Endodermal cell (in vitro differentiated cells): Measurements from ENCODE around the gene GXYLT2. TPM values are rescaled to one million over a fixed set of nuclear protein-coding genes. Genes with fewer than 3 reads are reported as not detected.

Experiments
- DNase-seq: peaks from one replicate; pipeline ENCODE4 v3.0.0-alpha.2; 2017
- H3K27ac ChIP-seq: 2 replicates; pipeline ENCODE4 v1.5.1; 2013; ENCODE audit warnings: mild to moderate bottlenecking, low read depth, low read length, moderate library complexity
- H3K27me3 ChIP-seq: 2 replicates; pipeline ENCODE4 v1.6.1; 2013; ENCODE audit warnings: mild to moderate bottlenecking, low read length, moderate library complexity; ENCODE audit not compliant: insufficient read depth, control insufficient read depth, poor library complexity, severe bottlenecking
- H3K36me3 ChIP-seq: 2 replicates; pipeline ENCODE4 v1.7.0; 2013; ENCODE audit warnings: mild to moderate bottlenecking, low read length, moderate library complexity; ENCODE audit not compliant: control insufficient read depth, insufficient read depth
- H3K4me1 ChIP-seq: one replicate; pipeline ENCODE4 v1.7.0; 2013; ENCODE audit warnings: low read length; ENCODE audit not compliant: control insufficient read depth, insufficient read depth
- H3K4me3 ChIP-seq: 2 replicates; pipeline ENCODE4 v1.5.1; 2013; ENCODE audit warnings: mild to moderate bottlenecking, low read length, moderate library complexity
- H3K9ac ChIP-seq: 2 replicates; pipeline ENCODE4 v1.6.1; 2013; ENCODE audit warnings: mild to moderate bottlenecking, low read length, moderate library complexity; ENCODE audit not compliant: poor library complexity, severe bottlenecking; ENCODE audit errors: extremely low read depth
- H3K9me3 ChIP-seq: 2 replicates; pipeline ENCODE4 v1.6.1; 2013; ENCODE audit warnings: mild to moderate bottlenecking, low read length, moderate library complexity; ENCODE audit not compliant: control insufficient read depth
- H3K27ac Mint-ChIP-seq: 2 replicates; pipeline ENCODE4 v1.8.0; 2020; ENCODE audit warnings: mixed read lengths
- H3K27me3 Mint-ChIP-seq: 2 replicates; pipeline ENCODE4 v1.8.0; 2021; ENCODE audit warnings: mild to moderate bottlenecking, mixed read lengths; ENCODE audit not compliant: insufficient read depth
- H3K36me3 Mint-ChIP-seq: 2 replicates; pipeline ENCODE4 v1.8.0; 2020; ENCODE audit warnings: low read depth, mixed read lengths
- H3K4me1 Mint-ChIP-seq: 2 replicates; pipeline ENCODE4 v1.8.0; 2020; ENCODE audit warnings: mixed read lengths
- H3K4me3 Mint-ChIP-seq: 2 replicates; pipeline ENCODE4 v1.8.0; 2020; ENCODE audit warnings: mild to moderate bottlenecking, moderate library complexity, mixed read lengths
- H3K9me3 Mint-ChIP-seq: 2 replicates; pipeline ENCODE4 v1.8.0; 2020; ENCODE audit warnings: mild to moderate bottlenecking, mixed read lengths
- WGBS, 2 experiments: methylation state at CpG; one replicate each; pipeline versions ENCODE4 v1.1.5 to v1.1.7; 2013; ENCODE audit warnings: missing lambda C conversion rate in 2 of 2, mixed read lengths in 1 of 2; ENCODE audit not compliant: insufficient coverage in 1 of 2, insufficient read length in 1 of 2; 5-methylcytosine and 5-hydroxymethylcytosine counted together
- total RNA-seq, 2 donors: library from RNA; stranded (reverse); fragmentation: NEBNext Ultra II Directional in 1 of 2; extraction: Animal tissue kit (Norgen Biotek cat#: 25700) in 1 of 2; gene quantifications; 2 replicates in 1 of 2; 3 replicates in 1 of 2; pipeline ENCODE4 v1.2.1, GENCODE V29; 2021
- TF ChIP-seq, protein P1 (sequence below): fragments of 200-600 bp; sonication (generic); conservative IDR thresholded peaks from 2 replicates; pipeline ENCODE4 v1.5.0; 2021; ENCODE audit warnings: antibody characterized with exemption, mild to moderate bottlenecking

GXYLT2 gene
- total RNA-seq, 2 donors from 2014 or later = 7.0 to 14.3 TPM

DNA sequence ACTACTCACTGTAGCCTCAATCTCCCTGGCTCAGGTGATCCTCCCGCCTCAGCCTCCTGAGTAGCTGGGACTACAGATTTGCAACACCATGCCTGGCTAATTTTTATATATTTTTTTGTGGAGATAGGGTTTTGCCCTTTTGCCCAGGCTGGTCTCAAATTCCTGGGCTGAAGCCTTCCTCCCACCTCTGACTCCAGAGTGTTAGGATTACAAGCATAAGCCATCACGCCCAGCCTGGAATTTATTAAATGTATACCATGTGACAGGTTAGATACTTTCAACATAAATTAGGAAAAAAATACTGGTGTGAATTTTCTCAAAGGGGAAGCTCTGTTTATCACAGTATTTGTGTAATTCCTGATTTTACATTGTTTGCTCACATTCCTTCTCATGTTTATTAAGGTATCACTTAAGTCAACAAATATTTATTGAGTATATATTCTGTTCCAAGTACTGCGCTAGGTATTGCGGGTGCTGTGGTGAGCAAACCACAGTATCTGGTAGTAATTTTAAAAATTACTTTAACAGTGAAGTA, 133.5 kb downstream of the GXYLT2 start:
- WGBS, 2 experiments = 73% methylated on average over 4 of the region's 4 CpGs; no CpG with 5 or more reads in 1 of the 2 experiments
- Histone ChIP-seq H3K4me1 (no peaks in the 10 kb centered on the region), H3K27ac (no peak overlapping the region), H3K36me3 (peaks cover 25% of the 10 kb centered on the region), H3K9ac (no peak overlapping the region), H3K4me3 (no peak overlapping the region), H3K9me3 (no peaks in the 10 kb centered on the region), H3K27me3 (no peaks in the 10 kb centered on the region)
- H3K27me3 Mint-ChIP-seq = no peaks in the 10 kb centered on the region
- H3K9me3 Mint-ChIP-seq = no peaks in the 10 kb centered on the region
- H3K36me3 Mint-ChIP-seq = peaks cover 16% of the 10 kb centered on the region
- TF ChIP-seq, protein P1, sequence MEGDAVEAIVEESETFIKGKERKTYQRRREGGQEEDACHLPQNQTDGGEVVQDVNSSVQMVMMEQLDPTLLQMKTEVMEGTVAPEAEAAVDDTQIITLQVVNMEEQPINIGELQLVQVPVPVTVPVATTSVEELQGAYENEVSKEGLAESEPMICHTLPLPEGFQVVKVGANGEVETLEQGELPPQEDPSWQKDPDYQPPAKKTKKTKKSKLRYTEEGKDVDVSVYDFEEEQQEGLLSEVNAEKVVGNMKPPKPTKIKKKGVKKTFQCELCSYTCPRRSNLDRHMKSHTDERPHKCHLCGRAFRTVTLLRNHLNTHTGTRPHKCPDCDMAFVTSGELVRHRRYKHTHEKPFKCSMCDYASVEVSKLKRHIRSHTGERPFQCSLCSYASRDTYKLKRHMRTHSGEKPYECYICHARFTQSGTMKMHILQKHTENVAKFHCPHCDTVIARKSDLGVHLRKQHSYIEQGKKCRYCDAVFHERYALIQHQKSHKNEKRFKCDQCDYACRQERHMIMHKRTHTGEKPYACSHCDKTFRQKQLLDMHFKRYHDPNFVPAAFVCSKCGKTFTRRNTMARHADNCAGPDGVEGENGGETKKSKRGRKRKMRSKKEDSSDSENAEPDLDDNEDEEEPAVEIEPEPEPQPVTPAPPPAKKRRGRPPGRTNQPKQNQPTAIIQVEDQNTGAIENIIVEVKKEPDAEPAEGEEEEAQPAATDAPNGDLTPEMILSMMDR = no peak
- H3K27ac Mint-ChIP-seq = no peak overlapping the region
- H3K4me3 Mint-ChIP-seq = no peak overlapping the region
- peaks cover 30% of the 10 kb centered on the region for H3K4me1 Mint-ChIP-seq
- no peak for DNase-seq

DNA sequence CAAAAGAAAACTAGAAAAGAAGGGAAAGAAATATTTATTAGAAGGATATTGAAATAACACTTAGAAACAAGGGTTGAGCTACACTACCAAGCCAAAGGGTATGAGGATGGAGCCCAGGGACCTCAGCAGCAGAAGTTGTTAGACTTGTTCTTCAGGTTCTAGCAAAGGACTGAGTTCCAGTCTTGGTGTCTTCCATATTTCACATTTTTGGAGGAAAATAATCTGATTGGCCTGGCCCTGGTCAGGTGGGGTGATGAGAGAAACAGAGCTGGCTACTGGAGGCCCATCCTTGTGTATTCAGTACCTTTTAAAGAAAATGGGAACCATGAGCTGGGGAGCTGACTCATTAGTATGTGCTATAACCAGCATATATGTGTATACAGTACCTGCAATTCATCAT, 137.0 kb downstream of the GXYLT2 start:
- H3K9ac ChIP-seq = no peak overlapping the region
- Mint-ChIP-seq H3K27ac (peak overlapping the region; percentile 61), H3K4me1 (peaks cover 42% of the 10 kb centered on the region), H3K9me3 (no peaks in the 10 kb centered on the region), H3K27me3 (no peaks in the 10 kb centered on the region), H3K4me3 (no peak overlapping the region), H3K36me3 (peaks cover 23% of the 10 kb centered on the region)
- no peaks in the 10 kb centered on the region for H3K27me3 ChIP-seq
- TF ChIP-seq, protein P1 = no peak
- no peak for DNase-seq
- H3K9me3 ChIP-seq = no peaks in the 10 kb centered on the region
- H3K27ac ChIP-seq = no peak overlapping the region
- H3K4me1 ChIP-seq = peaks cover 3% of the 10 kb centered on the region
- peaks cover 8% of the 10 kb centered on the region for H3K36me3 ChIP-seq
- no peak overlapping the region for H3K4me3 ChIP-seq

DNA sequence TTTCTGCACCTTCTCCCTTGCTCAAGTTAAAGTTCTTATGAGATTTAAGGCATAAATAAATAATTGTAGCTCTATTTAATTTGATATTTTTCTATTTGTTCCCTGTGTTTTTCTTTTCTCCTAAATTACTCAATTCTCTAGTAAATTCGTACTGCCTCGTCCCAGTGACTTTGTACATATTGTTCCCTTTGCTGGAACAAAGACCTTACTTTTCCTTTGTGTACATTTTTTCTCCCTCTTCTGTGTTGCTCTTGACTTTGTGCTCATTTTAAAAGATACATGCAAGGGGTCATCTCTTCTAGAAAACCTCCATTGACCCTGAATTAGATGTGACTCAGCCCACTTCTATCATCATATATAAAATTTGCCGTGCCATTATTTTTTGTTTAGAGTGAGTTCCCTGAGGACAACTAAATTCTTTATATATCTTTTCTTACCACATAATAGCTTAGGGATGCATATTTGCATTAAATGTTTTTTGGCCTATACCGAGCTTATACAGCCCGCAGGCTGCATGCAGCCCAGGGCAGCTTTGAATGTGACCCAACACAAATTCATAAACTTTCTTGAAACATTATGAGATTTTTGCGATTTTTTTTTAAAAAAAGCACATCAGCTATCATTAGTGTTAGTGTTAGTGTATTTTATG, 138.4 kb downstream of the GXYLT2 start:
- H3K27me3 Mint-ChIP-seq = no peaks in the 10 kb centered on the region

More for the DNA sequence above, 138.4 kb downstream of the GXYLT2 start:
- Mint-ChIP-seq H3K9me3 (no peaks in the 10 kb centered on the region), H3K27ac (no peak overlapping the region), H3K36me3 (peaks cover 34% of the 10 kb centered on the region), H3K4me3 (no peak overlapping the region), H3K4me1 (peaks cover 38% of the 10 kb centered on the region)
- Histone ChIP-seq H3K4me1 (peaks cover 3% of the 10 kb centered on the region), H3K27ac (no peak overlapping the region), H3K4me3 (no peak overlapping the region), H3K36me3 (peaks cover 13% of the 10 kb centered on the region), H3K27me3 (no peaks in the 10 kb centered on the region), H3K9me3 (no peaks in the 10 kb centered on the region), H3K9ac (no peak overlapping the region)
- DNase-seq = no peak
- TF ChIP-seq, protein P1 = no peak
- 80 to 89% methylated on average over 2 to 6 of the region's 6 CpGs for WGBS, 2 experiments

Other genes with a start within 250 kb of the GXYLT2 start
- gene SHQ1, start 39.6 kb upstream of the GXYLT2 start, total RNA-seq = 10 to 100 TPM; 28.2 to 28.4 TPM
- 100 to 1,000 TPM; 133 to 157 TPM for gene PPP4R2, start 108.8 kb downstream of the GXYLT2 start, total RNA-seq
- gene EBLN2, start 173.6 kb downstream of the GXYLT2 start, total RNA-seq = 10 to 100 TPM in 1 of 2 donors, 1 to 10 TPM in 1; 9.3 to 12.2 TPM